SHP77 treated with DMSO at 0.1 percent for 48 hours (cell line): ENCODE results near the gene NPHP3.
"Not testable (repeated sequence)": the region's sequence is repeated elsewhere in the genome, so short reads cannot be mapped to it uniquely, and the experiment has no call there.

ENCODE experiments used
- DNase-seq: peaks from one replicate; lab custom pipeline; 2025; lab: John Stamatoyannopoulos, UW

NPHP3 gene, protein sequence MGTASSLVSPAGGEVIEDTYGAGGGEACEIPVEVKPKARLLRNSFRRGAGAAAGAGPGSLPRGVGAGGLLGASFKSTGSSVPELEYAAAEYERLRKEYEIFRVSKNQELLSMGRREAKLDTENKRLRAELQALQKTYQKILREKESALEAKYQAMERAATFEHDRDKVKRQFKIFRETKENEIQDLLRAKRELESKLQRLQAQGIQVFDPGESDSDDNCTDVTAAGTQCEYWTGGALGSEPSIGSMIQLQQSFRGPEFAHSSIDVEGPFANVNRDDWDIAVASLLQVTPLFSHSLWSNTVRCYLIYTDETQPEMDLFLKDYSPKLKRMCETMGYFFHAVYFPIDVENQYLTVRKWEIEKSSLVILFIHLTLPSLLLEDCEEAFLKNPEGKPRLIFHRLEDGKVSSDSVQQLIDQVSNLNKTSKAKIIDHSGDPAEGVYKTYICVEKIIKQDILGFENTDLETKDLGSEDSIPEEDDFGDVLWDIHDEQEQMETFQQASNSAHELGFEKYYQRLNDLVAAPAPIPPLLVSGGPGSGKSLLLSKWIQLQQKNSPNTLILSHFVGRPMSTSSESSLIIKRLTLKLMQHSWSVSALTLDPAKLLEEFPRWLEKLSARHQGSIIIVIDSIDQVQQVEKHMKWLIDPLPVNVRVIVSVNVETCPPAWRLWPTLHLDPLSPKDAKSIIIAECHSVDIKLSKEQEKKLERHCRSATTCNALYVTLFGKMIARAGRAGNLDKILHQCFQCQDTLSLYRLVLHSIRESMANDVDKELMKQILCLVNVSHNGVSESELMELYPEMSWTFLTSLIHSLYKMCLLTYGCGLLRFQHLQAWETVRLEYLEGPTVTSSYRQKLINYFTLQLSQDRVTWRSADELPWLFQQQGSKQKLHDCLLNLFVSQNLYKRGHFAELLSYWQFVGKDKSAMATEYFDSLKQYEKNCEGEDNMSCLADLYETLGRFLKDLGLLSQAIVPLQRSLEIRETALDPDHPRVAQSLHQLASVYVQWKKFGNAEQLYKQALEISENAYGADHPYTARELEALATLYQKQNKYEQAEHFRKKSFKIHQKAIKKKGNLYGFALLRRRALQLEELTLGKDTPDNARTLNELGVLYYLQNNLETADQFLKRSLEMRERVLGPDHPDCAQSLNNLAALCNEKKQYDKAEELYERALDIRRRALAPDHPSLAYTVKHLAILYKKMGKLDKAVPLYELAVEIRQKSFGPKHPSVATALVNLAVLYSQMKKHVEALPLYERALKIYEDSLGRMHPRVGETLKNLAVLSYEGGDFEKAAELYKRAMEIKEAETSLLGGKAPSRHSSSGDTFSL (N-terminal part only)

DNA sequence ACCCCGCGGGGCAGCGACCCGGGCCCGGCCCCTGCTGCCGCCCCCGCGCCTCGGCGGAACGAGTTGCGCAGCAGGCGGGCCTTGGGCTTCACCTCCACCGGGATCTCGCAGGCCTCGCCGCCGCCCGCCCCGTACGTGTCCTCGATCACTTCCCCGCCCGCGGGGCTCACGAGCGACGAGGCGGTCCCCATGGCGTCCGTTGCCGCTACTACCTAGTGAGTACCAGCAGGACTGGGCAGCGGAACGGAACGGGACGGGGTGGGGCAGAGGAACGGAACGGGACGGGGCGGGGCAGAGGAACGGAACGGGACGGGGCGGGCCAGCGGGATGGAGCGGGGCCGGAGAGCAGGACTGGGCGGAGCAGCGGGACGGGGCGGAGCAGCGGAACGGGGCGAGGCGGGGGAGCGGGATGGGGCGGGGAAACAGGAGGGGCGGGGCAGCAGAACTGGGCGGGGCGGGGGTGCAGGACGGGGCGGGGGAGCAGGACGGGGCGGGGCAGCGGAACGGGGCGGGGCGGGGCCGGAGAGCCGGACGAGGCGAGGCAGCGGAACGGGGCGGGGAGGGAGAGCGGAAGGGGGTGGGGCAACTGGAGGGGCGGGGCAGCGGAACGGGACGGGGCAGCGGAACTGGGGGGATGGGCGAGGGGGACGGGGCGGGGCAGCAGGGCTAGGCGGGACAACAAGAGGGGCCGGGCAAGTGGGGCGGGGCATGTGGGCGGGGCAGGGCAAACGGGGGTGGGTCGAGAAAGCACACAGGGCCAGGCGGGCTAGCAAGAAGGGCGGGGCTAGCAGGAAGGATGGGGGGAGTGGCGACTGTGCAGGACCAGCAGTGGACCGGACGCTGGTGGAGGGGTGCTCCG is at the start of gene NPHP3:
TSS of gene NPHP3 (minus strand) at position 245 of the 859 bp plus-strand sequence. CDS start at position 191, 54 bp downstream.
- peak; percentile 25 for DNase-seq

DNA sequence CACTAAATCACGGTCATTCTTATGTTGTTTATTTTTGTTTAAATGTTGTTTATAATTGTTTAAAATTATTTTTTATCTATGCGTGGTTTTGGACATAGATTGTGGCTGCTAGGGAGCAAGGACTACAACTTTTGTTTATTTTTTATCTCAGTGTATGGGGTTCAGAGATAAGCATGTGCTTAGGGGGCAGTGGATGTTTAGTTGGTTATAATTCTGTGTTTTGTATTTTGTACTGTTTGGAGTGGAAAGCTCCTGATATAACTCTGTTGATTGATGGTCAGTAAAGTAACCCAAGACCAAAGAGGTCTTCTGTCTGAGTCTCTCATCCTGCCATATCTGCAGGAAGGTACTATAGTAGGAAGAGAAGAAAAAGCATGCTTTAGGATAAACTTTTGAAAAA is 36.5 kb upstream of the NPHP3 start:
- no peak for DNase-seq

DNA sequence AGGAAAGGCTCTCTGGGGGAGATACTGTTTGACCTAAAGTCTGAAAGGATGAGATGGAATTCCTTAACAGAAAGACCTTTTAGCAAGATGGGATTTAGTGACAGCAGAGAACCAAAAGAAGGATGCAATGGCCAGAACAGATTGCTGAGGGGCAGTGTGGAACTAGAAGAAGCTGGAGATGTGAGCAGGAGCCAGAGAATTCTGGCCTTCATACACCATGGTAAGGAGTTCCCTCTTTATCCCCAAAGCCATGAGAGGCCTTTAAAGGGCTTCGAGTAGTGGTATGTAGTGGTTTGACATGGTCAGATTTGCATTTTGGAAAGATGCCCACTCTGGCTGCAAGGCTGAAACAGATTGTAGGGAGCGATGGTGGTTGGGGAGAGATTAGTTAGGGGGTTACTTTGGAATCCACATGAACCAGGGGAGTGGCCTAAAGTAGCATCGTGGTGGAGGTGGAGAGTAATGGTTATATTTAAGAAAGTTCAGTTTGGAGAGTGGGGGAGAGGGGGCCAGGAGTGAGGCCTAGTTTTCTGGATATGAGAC is 34.0 kb upstream of the NPHP3 start:
- DNase-seq = no peak

DNA sequence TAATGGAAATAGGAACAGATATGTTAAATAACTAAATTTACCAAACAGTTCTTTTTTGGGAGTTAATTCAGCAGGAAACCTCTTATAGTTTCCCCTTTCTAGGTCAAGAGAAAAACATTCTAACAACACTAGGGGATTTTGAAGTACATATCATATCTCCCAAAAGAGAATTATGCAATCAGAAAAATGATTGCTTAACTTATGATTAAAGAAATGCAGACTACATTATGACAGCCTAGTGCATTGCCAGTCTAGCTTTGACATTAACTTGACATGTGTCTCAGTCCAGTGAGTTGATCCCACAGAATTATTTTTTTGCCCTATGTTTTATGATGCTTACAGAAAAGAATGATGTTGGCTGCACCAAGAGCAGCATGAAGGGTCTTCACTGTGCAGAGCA is 31.7 kb upstream of the NPHP3 start:
- DNase-seq = no peak

DNA sequence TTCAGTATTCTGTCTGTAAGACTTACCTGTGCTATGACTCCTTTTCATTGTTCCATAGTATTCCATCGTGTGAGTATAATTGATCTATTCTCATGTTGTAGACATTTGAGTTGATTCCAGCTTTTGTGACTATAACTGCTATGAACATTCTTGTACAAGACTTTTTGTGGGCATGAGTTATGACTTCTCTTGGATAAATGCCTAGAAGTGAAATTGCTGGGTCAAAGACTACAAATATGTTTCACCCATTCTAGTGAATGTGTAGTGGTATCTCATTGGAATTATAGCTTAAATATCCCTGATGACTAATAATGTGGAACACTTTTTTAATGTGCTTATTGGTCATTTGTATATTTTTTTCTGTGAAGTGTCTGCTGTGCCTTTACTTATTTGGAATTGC is 27.6 kb upstream of the NPHP3 start:
- DNase-seq = no peak

DNA sequence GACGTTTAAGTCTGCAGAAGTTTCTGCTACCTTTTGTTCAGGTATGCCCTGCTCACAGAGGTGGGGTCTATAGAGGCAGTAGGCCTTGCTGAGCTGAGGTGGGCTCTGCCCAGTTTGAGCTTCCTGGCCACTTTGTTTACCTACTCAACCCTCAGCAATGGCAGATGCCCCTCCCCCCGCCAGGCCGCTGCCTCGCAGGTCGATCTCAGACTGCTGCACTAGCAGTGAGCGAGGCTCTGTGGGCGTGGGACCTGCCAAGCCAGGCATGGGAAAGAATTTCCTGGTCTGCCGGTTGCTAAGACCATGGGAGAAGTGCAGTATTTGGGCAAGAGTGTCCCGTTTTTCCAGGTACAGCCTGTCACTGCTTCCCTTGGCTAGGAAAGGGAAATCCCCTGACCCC is 24.5 kb upstream of the NPHP3 start:
- not testable (repeated sequence) for DNase-seq

DNA sequence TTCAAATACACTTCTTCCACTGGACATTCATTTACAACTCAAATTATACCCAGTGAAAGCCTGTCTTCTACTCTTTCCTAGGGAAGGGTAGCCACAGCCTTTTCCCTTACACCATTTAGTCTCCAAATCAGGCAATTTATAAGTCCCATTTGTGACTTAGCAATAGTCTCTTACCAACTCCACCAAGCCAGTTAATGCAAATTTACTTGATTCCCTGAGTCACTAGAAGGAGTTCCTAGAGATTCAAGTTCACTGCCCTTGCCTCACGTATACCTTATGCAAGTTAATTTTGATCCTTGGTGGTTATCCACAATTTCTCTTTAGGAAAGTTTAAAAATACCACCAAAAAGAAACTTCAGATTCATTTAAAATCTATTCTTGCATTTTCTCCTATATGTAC is 16.1 kb upstream of the NPHP3 start:
- DNase-seq = no peak

DNA sequence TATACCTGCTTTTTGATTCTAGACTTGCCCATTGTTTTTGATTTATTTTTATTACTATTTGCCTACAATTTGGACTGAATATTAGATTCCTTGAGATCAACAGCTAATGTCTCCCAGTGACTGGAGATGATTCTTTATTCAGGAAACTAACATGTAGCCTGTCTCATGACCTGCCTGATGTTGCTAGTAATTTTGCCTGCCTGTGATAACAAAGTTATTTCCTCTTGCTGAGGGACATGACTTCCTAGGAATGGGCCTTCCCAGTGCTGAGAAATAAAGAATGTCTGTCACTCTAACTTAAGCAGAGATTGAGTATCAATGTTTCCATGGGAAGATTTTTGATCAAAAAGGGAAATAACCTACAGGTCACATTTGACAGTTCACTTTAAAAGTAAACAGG is 13.4 kb upstream of the NPHP3 start:
- DNase-seq = no peak

DNA sequence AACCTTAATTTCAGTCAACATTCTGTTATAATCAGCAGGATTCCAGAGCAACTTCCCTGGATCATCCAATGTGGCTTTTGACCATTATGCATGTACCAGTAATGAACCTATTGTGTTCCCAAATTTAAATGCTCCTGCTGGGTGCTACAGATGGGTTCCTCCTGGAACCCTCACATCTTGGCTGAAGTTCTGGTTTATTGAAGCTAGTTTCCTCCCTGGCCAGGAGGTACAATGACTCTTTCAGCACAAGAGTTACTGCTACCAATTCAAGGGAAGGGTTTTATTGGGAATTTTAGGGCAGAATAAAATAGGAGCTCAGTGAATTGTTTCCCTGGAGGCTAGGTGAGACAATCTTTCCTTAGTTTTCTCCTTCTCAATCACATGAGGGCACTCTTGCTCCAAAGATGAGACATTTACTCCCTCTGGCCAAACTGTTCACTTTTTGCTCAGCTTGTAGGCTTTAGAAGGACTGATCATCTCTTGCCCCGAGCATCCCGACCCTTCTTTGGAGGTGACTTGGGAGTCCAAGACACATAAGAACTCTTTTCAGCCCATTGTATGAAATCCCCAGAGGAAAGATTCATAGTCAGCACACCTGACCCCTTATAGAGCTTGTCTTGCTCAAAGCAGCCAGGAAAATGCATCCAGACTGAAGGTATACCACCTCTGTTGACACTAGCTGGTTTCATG is 8.8 kb upstream of the NPHP3 start:
- DNase-seq = peak; percentile 31

DNA sequence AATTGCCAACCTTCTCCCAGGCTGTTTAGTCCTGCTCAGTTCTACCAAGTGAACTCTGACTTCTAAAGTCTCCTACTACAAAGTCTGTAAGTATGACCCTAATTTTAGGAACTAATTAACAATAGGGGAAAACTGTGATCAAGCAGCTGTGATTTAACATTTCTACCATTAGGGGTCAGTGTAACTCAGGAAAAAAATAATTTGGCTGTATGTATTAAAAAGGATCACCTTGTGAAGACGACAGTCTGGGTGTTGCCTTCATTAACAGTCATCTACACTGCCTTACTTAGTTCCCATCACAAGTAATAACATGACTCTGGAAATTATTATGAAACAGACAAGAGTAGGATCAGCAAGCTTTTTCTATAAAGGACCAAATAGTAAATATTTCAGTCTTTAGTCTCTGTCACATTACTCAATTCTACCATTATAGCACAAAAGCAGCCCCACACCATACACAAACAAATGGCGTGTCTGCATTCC is 4.2 kb upstream of the NPHP3 start:
- DNase-seq = peak; percentile 24

DNA sequence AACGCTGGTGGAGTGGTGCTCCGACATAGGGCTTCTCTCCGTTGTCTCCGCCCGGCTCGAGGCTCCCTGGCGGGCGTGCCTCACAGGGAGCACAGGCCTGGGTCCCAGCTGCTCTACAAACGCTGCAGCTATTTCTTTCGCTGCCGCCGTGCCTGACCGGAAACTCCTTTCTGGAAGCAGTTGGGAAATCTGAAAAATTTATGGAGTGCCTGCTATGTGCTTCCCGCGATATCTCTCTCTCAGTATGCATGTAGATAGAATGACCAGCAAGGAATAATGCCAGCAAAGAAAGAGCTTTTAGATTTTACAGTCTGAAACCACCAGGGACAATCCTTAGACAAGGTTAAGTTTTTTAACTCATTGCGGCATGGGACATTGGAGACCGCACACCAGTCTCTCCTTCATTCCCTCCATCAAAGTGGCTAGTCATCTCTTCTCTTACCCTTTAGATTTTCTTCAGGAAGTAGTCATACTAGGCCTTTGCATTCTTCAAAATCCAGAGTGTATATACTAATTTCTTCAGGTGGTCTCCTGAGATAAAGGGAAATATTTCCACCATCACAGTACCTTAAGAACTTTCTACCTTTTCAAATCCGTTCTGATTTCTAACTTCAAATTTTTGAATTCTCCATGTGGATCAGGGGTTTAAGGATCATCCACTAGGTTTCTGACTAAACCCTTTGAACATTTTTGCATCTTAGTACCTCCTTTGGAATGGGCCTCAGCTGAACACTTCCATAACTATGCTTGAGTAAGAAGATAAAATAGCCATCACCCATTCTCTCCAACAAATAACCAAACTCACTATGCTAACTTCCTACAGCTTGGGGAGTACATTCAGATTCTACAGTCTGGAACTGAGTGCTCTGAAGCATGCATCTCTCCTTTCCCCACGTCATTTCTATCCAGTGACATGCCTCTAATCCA is 1.1 kb upstream of the NPHP3 start:
- DNase-seq = peak; percentile 80

DNA sequence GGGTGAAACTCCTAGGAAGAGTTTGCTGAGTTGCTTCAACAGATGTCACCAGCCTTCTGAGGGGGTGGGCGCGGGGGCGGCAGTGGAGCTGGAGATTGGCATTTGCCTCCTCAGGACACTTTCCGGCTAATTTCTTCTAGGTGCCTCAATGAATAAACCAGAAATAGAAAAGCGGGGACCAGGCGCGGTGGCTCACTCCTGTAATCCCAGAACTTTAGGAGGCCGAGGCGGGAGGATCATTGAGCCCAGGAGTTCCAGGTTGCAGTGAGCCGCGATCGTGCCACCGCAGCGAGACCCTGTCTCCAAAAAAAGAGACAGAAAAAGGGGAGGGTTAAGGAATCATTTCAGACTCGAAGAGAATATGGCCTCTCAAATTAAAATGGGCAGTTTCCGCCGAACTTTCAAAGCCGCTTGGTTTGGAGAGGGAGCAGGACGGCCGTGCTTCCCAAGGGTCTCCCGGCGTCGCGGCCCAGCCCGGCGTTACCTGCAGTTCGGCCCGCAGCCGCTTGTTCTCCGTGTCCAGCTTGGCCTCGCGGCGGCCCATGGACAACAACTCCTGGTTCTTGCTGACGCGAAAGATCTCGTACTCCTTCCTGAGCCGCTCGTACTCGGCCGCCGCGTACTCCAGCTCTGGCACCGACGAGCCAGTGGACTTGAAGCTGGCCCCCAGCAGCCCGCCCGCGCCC is 587 bp downstream of the NPHP3 start:
- no peak for DNase-seq

DNA sequence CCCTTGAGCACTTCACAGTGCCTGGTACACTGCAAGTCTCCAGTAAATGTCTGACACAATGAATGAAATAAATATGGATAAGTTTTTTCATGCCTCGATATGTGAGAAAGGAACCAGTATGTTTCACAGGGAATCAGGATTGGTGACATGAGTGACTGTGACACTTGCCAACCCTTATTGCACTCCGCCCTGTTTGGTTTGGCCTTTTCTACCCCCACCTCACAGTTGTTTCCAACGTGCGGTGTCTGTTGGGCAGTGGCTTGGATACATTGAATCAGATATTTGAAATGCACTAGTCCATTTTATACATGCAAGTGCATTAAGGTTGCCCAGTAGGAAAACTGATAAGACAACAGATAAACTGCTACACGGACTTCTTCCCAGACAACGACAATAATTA is 2.0 kb downstream of the NPHP3 start:
- DNase-seq = no peak

DNA sequence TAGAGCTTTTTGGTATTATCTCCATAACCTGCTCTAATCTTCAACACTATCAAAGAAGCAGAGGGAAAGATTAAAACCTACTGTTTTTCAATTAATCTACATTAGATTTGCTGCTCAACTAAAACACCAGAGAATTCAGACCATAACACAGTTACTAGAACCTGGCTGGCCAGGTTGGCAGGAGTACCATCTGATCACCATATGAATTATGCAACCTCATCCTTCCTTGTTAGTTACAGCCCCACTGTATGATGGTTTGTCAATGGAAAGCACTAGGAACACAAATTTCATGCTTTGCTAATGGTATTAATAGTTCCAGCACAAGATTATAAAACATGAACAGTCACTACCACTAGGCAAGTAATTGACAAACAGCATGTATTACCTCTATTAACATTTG is 5.8 kb downstream of the NPHP3 start:
- DNase-seq = no peak

DNA sequence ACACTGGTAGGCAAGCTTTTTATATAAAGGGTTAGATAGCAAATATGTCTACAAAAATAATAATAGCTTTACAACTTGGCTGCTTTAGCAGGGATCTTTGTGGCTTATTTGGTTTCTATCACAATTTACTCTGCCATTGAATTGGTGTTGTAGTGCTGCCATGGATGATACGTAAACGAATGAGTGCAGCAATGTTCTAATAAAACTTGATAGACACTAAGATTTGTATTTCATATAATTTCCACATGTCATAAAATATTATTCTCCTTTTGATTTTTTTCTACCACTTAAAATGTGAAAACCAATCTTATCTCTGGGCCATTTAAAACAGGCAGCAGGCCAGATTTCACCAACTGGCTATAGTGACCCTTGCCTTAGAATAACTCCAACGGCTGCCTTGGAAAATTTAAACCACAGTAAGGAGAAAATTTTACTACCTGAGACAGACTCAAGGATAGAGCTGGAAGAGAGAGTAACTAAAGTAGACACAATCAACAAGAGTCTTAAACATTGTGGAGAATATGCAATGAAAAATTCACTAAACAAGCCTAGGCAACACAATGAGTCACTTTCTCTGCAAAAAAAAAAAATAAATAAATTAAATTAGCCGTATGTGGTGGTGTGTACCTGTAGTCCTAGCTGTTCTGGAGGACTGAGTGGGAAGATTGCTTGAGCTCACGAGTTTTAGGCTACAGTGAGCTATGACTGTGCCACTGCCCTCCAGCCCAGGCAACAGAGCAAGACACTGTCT is 8.1 kb downstream of the NPHP3 start:
- no peak for DNase-seq

DNA sequence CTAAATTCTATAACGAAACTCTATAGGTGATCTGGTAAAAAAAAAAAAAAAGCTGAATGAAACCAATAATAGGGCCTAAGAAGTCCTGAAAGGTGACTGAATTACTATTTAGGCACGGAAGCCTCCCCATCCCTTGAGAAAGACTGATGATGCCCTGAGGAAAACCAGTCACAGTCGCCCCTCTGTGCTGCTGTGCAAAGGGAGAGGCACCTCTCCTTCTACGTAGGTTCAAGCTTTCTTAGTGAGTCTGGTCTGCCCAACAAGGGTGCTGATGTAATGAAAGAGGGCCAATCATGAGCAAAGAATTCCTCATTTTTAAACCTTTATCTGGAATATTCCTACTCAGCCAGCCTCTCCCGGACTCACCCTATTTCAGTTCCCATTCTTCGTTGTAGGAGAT is 11.9 kb downstream of the NPHP3 start:
- DNase-seq = no peak

DNA sequence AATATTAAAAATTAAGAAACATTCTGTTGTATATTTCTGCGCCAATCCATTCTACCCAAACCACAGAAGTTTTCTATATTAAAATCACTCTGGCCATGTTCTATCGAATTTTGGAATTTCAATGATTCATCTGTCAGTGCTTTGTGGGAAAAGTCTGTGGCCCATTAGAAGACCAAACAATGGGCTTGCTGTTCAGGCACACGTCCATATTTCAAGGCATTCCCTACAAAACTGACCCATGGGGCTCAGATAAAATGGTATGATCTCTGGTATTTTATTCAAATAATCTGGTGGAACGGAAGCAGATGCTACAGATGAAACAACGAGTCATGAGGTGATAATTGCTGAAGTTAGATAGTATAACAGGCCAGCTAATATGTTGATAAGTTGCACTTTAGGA is 12.4 kb downstream of the NPHP3 start:
- DNase-seq = no peak

DNA sequence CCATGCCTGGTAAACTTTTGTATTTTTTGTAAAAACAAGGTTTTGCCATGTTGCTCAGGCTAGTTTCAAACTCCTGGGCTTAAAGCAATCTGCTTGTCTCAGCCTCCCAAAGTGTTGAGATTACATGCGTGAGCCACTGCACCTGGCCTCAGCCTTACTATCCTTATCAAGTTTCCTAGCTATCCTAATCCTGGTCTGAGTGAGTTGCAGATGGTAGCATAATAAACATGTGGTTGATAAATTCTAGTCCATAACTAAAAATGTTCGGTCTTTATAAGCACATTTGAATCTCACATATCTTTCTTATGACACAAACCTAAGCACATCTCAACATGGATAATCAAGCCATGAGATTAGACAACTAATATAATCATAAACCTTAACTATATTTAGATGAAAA is 18.5 kb downstream of the NPHP3 start:
- no peak for DNase-seq
